Hepatocyte (in vitro differentiated cells): ENCODE results near the gene ZNF750. TPM values are rescaled to one million over a fixed set of nuclear protein-coding genes. Genes with fewer than 3 reads are reported as not detected.

Source experiments
- DNase-seq: peaks from one replicate; pipeline ENCODE4 v3.0.0-alpha.2; 2016; ENCODE audit warnings: low spot score
- H2AFZ ChIP-seq: fragments of 200-600 bp; sonication (generic); 2 replicates; pipeline ENCODE4 v1.6.0; 2016; ENCODE audit warnings: antibody characterized with exemption, mild to moderate bottlenecking
- H3K27ac ChIP-seq: fragments of 200-600 bp; sonication (generic); 2 replicates; pipeline ENCODE4 v1.5.1; 2016; ENCODE audit warnings: mild to moderate bottlenecking
- H3K27me3 ChIP-seq: fragments of 200-600 bp; sonication (generic); 2 replicates; pipeline ENCODE4 v1.6.1; 2016
- H3K36me3 ChIP-seq: fragments of 200-600 bp; sonication (generic); replicated peaks from 2 replicates; pipeline ENCODE4 v1.5.1; 2016; ENCODE audit warnings: low read depth; ENCODE audit not compliant: insufficient read depth
- H3K4me1 ChIP-seq: fragments of 200-600 bp; sonication (generic); 2 replicates; pipeline ENCODE4 v1.5.1; 2016; ENCODE audit warnings: mild to moderate bottlenecking, moderate library complexity; ENCODE audit not compliant: insufficient read depth
- H3K4me2 ChIP-seq: fragments of 200-600 bp; sonication (generic); 2 replicates; pipeline ENCODE4 v1.6.0; 2016
- H3K4me3 ChIP-seq: fragments of 200-600 bp; sonication (generic); 2 replicates; pipeline ENCODE4 v1.5.1; 2016; ENCODE audit warnings: mild to moderate bottlenecking
- H3K79me2 ChIP-seq: fragments of 200-600 bp; sonication (generic); 2 replicates; pipeline ENCODE4 v1.6.0; 2017; ENCODE audit warnings: mild to moderate bottlenecking
- H3K9me2 ChIP-seq: fragments of 200-600 bp; sonication (generic); replicated peaks from 2 replicates; pipeline ENCODE4 v1.6.0; 2017; ENCODE audit warnings: mild to moderate bottlenecking; ENCODE audit not compliant: insufficient read depth
- H3K9me3 ChIP-seq: fragments of 200-600 bp; sonication (generic); 2 replicates; pipeline ENCODE4 v1.5.1; 2016; ENCODE audit warnings: low read depth, mild to moderate bottlenecking
- H4K20me1 ChIP-seq: fragments of 200-600 bp; sonication (generic); 2 replicates; pipeline ENCODE4 v1.6.0; 2016; ENCODE audit warnings: mild to moderate bottlenecking; ENCODE audit not compliant: insufficient read depth, poor library complexity, severe bottlenecking
- CTCF ChIP-seq: fragments of 200-600 bp; sonication (generic); IDR thresholded peaks from 2 replicates; pipeline ENCODE4 v1.5.1; 2016; ENCODE audit warnings: antibody characterized with exemption, mild to moderate bottlenecking; ENCODE audit not compliant: poor library complexity
- EZH2 ChIP-seq: fragments of 200-600 bp; sonication (generic); IDR thresholded peaks from 2 replicates; pipeline ENCODE4 v1.6.1; 2016; ENCODE audit warnings: antibody characterized with exemption, mild to moderate bottlenecking, borderline replicate concordance
- EZH2phosphoT487 ChIP-seq: fragments of 200-600 bp; sonication (generic); IDR thresholded peaks from one replicate; pipeline ENCODE4 v1.6.1; 2018; ENCODE audit warnings: antibody characterized with exemption, mild to moderate bottlenecking, low read depth, moderate library complexity; ENCODE audit not compliant: unreplicated experiment, severe bottlenecking
- WGBS: methylation state at CpG from one replicate; pipeline ENCODE4 v1.1.6; 2016; ENCODE audit warnings: low lambda C conversion rate; ENCODE audit errors: missing lambda C conversion rate; 5-methylcytosine and 5-hydroxymethylcytosine counted together
- polyA plus RNA-seq: library from polyadenylated mRNA; unstranded; fragments of >200 nt; fragmentation: Nextera tagmentation; extraction: Ambion mirVana; gene quantifications from 2 replicates; pipeline ENCODE4 v1.2.1, GENCODE V29; 2016
- total RNA-seq: library from RNA; depleted of rRNA; stranded (reverse); fragments of >200 nt; gene quantifications from 2 replicates; pipeline ENCODE4 v1.2.3, GENCODE V29; 2014

The ZNF750 gene
- total and polyA plus RNA-seq, 2 experiments from 2014 or later: 0.27 to 2.1 TPM

DNA sequence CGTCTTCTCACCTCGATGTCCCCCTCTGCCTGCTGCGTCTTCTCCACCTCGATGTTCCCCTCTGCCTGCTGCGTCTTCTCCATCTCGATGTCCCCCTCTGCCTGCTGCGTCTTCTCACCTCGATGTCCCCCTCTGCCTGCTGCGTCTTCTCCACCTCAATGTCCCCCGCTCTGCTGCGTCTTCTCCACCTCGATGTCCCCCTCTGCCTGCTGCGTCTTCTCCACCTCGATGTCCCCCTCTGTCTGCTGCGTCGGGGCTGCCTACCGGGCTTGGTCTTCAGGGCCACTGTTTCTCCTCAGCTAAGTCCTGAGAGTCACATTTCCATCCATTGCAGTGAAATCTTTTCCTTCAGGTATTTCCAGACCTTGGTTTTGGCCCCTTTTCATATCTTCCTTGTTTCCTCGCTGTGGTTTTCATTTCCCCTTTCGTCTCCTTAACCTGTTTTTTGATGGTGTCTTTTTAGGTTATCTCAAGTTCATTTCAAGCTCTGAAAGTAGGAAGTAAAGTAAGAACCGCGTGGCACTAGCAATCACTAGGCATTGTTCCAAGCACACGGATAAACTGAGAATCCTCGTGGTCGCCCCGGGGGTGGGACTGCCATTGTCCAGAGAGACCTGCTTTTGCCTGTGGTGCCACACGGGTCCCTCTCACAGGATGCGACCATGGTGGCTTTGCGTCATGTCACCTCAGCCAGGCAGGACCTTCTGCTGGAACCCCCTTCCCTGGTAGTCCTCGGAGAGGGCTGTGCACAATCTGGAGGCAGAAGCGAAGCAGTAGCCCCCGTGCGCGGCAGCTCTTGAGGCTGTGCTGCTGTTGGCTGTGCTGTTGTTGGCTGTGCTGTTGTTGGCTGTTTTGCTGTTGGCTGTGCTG is 9.5 kb upstream of the ZNF750 start:
- no peak overlapping the region for H3K4me3 ChIP-seq
- H3K9me2 ChIP-seq: no peaks in the 10 kb centered on the region
- H3K36me3 ChIP-seq: no peaks in the 10 kb centered on the region
- DNase-seq: no peak
- H3K27me3 ChIP-seq: no peaks in the 10 kb centered on the region
- no peaks in the 10 kb centered on the region for H4K20me1 ChIP-seq
- no peak overlapping the region for H3K27ac ChIP-seq
- H3K9me3 ChIP-seq: no peaks in the 10 kb centered on the region
- no peak for TF ChIP-seq EZH2phosphoT487
- TF ChIP-seq EZH2: no peak
- TF ChIP-seq CTCF: no peak
- H3K4me1 ChIP-seq: peaks cover 3% of the 10 kb centered on the region
- H3K4me2 ChIP-seq: no peak overlapping the region
- 97% methylated on average over 23 of the region's 33 CpGs for WGBS
- H3K79me2 ChIP-seq: no peaks in the 10 kb centered on the region
- H2AFZ ChIP-seq: no peak overlapping the region

GRCh38 chr17:82848022-82848592 is 8.3 kb upstream of the ZNF750 start:
- TF ChIP-seq EZH2: no peak
- TF ChIP-seq CTCF: no peak
- no peak for TF ChIP-seq EZH2phosphoT487
- peaks cover 3% of the 10 kb centered on the region for H3K4me1 ChIP-seq
- no peaks in the 10 kb centered on the region for H3K9me2 ChIP-seq
- H2AFZ ChIP-seq: no peak overlapping the region
- H3K27ac ChIP-seq: peak overlapping the region; percentile 66
- H3K4me2 ChIP-seq: peak overlapping the region; percentile 66
- peak; percentile 50 for DNase-seq
- no peaks in the 10 kb centered on the region for H4K20me1 ChIP-seq
- H3K4me3 ChIP-seq: no peak overlapping the region
- WGBS: 60% methylated on average over 23 of the region's 23 CpGs
- no peaks in the 10 kb centered on the region for H3K79me2 ChIP-seq
- H3K27me3 ChIP-seq: no peaks in the 10 kb centered on the region
- no peaks in the 10 kb centered on the region for H3K9me3 ChIP-seq
- no peaks in the 10 kb centered on the region for H3K36me3 ChIP-seq

GRCh38 chr17:82846061-82846691 is 6.4 kb upstream of the ZNF750 start:
- Histone ChIP-seq H3K9me3 (no peaks in the 10 kb centered on the region), H4K20me1 (no peaks in the 10 kb centered on the region), H2AFZ (no peak overlapping the region), H3K79me2 (no peaks in the 10 kb centered on the region), H3K27ac (no peak overlapping the region), H3K4me1 (peaks cover 3% of the 10 kb centered on the region), H3K36me3 (no peaks in the 10 kb centered on the region), H3K27me3 (no peaks in the 10 kb centered on the region), H3K4me2 (no peak overlapping the region), H3K9me2 (no peaks in the 10 kb centered on the region), H3K4me3 (no peak overlapping the region)
- TF ChIP-seq EZH2phosphoT487 (no peak), CTCF (no peak), EZH2 (no peak)
- no peak for DNase-seq
- WGBS: 92% methylated on average over 20 of the region's 25 CpGs
